CD14-positive monocyte (primary cell): Measurements from ENCODE around the gene KRT12. TPM values are rescaled to one million over a fixed set of nuclear protein-coding genes. Genes with fewer than 3 reads are reported as not detected.

Experiments used
- DNase-seq, 3 donors: peaks; one replicate each; pipeline ENCODE4 v3.0.0-alpha.2; 2011 to 2022
- H2AFZ ChIP-seq: 2 replicates; pipeline ENCODE4 v1.6.0; 2012; ENCODE audit warnings: mild to moderate bottlenecking, low read depth, low read length, inconsistent platforms; ENCODE audit not compliant: insufficient read depth, poor library complexity, severe bottlenecking
- H3K27ac ChIP-seq, 2 donors: 1 replicate in 1 of 2; 2 replicates in 1 of 2; pipeline ENCODE4 v1.5.1; 2012 to 2013; ENCODE audit warnings: low read length in 2 of 2, control low read depth in 1 of 2, inconsistent platforms in 1 of 2, low read depth in 1 of 2, mild to moderate bottlenecking in 1 of 2
- H3K27me3 ChIP-seq, 2 donors: one replicate each; pipeline versions ENCODE4 v1.6.0 to v1.6.1; 2011 to 2013; ENCODE audit warnings: low read length in 2 of 2; ENCODE audit not compliant: control insufficient read depth in 2 of 2, insufficient read depth in 2 of 2
- H3K36me3 ChIP-seq, 2 donors: replicated peaks in 1 of 2; 1 replicate in 1 of 2; 2 replicates in 1 of 2; pipeline versions ENCODE4 v1.5.1 to v1.6.1; 2012 to 2013; ENCODE audit warnings: low read length in 2 of 2, control low read depth in 1 of 2, inconsistent platforms in 1 of 2, mild to moderate bottlenecking in 1 of 2; ENCODE audit not compliant: insufficient read depth in 2 of 2, control insufficient read depth in 1 of 2
- H3K4me1 ChIP-seq, 2 donors: 1 replicate in 1 of 2; 2 replicates in 1 of 2; pipeline versions ENCODE4 v1.5.1 to v1.6.1; 2012 to 2013; ENCODE audit warnings: low read length in 2 of 2, control low read depth in 1 of 2, inconsistent platforms in 1 of 2, mild to moderate bottlenecking in 1 of 2, moderate library complexity in 1 of 2; ENCODE audit not compliant: insufficient read depth in 2 of 2, control insufficient read depth in 1 of 2
- H3K4me2 ChIP-seq: replicated peaks from 2 replicates; pipeline ENCODE3; 2012; ENCODE audit warnings: low read length, moderate library complexity, mild to moderate bottlenecking; ENCODE audit not compliant: poor library complexity, severe bottlenecking; ENCODE audit errors: extremely low read depth
- H3K4me3 ChIP-seq, 3 experiments: fragments of 200-600 bp in 1 of 3; sonication (generic) in 1 of 3; replicated peaks in 1 of 3; 1 replicate in 2 of 3; 2 replicates in 1 of 3; pipeline ENCODE4 v1.5.1; 2011 to 2013; ENCODE audit warnings: low read length in 3 of 3, mild to moderate bottlenecking in 3 of 3, control low read depth in 2 of 3, low read depth in 2 of 3, inconsistent platforms in 1 of 3, moderate library complexity in 1 of 3
- H3K79me2 ChIP-seq: 2 replicates; pipeline ENCODE4 v1.6.0; 2012; ENCODE audit warnings: mild to moderate bottlenecking, control low read depth, inconsistent platforms, low read length, moderate library complexity; ENCODE audit not compliant: insufficient read depth
- H3K9ac ChIP-seq: 2 replicates; pipeline ENCODE4 v1.6.0; 2017; ENCODE audit warnings: low read length, mild to moderate bottlenecking; ENCODE audit not compliant: insufficient read depth, poor library complexity, severe bottlenecking
- H3K9me3 ChIP-seq, 2 donors: replicated peaks in 1 of 2; 1 replicate in 1 of 2; 2 replicates in 1 of 2; pipeline versions ENCODE4 v1.5.1 to v1.6.1; 2012 to 2013; ENCODE audit warnings: low read length in 2 of 2, control low read depth in 1 of 2; ENCODE audit not compliant: control insufficient read depth in 1 of 2, insufficient read depth in 1 of 2
- H4K20me1 ChIP-seq: 2 replicates; pipeline ENCODE4 v1.6.0; 2012; ENCODE audit warnings: mild to moderate bottlenecking, low read length, control low read depth, moderate library complexity; ENCODE audit not compliant: insufficient read depth
- H3K27ac Mint-ChIP-seq, 7 donors: one replicate each; pipeline ENCODE4 v1.8.0; 2020; ENCODE audit warnings: mild to moderate bottlenecking in 7 of 7, mixed read lengths in 7 of 7, moderate library complexity in 6 of 7, inconsistent platforms in 2 of 7
- H3K27me3 Mint-ChIP-seq, 3 donors: one replicate each; pipeline ENCODE4 v1.8.0; 2021 to 2022; ENCODE audit warnings: low read depth in 3 of 3, mild to moderate bottlenecking in 3 of 3, mixed read lengths in 3 of 3, moderate library complexity in 3 of 3, inconsistent platforms in 1 of 3
- H3K36me3 Mint-ChIP-seq, 2 donors: one replicate each; pipeline ENCODE4 v1.8.0; 2020; ENCODE audit warnings: mixed read lengths in 2 of 2, inconsistent platforms in 1 of 2, mild to moderate bottlenecking in 1 of 2
- H3K4me1 Mint-ChIP-seq: one replicate; pipeline ENCODE4 v1.8.0; 2020; ENCODE audit warnings: mild to moderate bottlenecking, mixed read lengths
- H3K4me3 Mint-ChIP-seq, 2 donors: one replicate each; pipeline ENCODE4 v1.8.0; 2020; ENCODE audit warnings: mild to moderate bottlenecking in 2 of 2, mixed read lengths in 2 of 2, moderate library complexity in 1 of 2
- H3K9me3 Mint-ChIP-seq, 7 donors: one replicate each; pipeline ENCODE4 v1.8.0; 2020 to 2022; ENCODE audit warnings: mixed read lengths in 7 of 7, mild to moderate bottlenecking in 6 of 7, moderate library complexity in 6 of 7, inconsistent platforms in 2 of 7
- intact Hi-C, 2 donors: fragments of 100-400 bp; cut with micrococcal nuclease; formaldehyde crosslinking; loops; one replicate each; pipeline versions ENCODE4 v1.15.0 to v1.15.1; 2023
- polyA plus RNA-seq, 3 donors: library from polyadenylated mRNA; depleted of rRNA in 1 of 3; unstranded in 2 of 3; stranded (reverse) in 1 of 3; fragments of 300-500 nt in 2 of 3; fragments of >200 nt in 1 of 3; fragmentation: Illumina TruSeq in 2 of 3; gene quantifications; 1 replicate in 2 of 3; 2 replicates in 1 of 3; pipeline ENCODE4 v1.2.3, GENCODE V29; 2012 to 2021
- TF ChIP-seq, protein P1 (sequence below): fragments of 200-600 bp; IDR thresholded peaks from one replicate; pipeline ENCODE4 v1.8.0; 2022; ENCODE audit warnings: antibody characterized with exemption, mild to moderate bottlenecking

The KRT12 gene
- polyA plus RNA-seq, 3 donors, result not detected

DNA sequence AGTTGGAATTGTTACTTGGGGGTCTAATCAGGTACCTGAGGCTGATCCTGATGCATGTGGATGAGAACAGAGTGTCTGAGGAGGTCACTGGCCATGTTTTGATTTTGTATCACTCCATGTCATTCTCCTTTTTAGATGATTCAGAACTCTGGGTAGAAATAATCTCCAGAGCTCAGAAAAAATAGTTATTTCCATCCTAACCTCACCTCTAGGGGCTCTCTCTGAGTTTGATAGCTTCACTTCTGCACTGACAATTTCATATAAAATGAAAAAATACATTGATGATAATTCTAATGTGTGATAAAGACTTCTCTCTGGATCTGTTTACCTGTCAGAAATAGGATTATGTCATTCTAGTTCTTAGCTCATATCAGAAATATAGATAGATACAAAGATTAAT, 6.2 kb upstream of the KRT12 start:
- H4K20me1 ChIP-seq, result no peaks in the 10 kb centered on the region
- DNase-seq, result no peak
- Mint-ChIP-seq H3K27ac (no peak overlapping the region), H3K9me3 (peaks cover 0 to 2% (median 0%) of the 10 kb centered on the region in 7 donors), H3K27me3 (peaks cover 2 to 8% (median 8%) of the 10 kb centered on the region in 3 donors), H3K36me3 (no peaks in the 10 kb centered on the region), H3K4me3 (no peak overlapping the region), H3K4me1 (no peaks in the 10 kb centered on the region)
- H3K4me3 ChIP-seq, result no peak overlapping the region
- H3K4me1 ChIP-seq, result no peaks in the 10 kb centered on the region
- H3K4me2 ChIP-seq, result no peak overlapping the region
- H3K36me3 ChIP-seq, result no peaks in the 10 kb centered on the region
- peaks cover 2 to 12% of the 10 kb centered on the region in 2 donors for H3K27me3 ChIP-seq
- intact Hi-C loops, result no loop called here
- H3K79me2 ChIP-seq, result no peaks in the 10 kb centered on the region
- TF ChIP-seq, protein P1, sequence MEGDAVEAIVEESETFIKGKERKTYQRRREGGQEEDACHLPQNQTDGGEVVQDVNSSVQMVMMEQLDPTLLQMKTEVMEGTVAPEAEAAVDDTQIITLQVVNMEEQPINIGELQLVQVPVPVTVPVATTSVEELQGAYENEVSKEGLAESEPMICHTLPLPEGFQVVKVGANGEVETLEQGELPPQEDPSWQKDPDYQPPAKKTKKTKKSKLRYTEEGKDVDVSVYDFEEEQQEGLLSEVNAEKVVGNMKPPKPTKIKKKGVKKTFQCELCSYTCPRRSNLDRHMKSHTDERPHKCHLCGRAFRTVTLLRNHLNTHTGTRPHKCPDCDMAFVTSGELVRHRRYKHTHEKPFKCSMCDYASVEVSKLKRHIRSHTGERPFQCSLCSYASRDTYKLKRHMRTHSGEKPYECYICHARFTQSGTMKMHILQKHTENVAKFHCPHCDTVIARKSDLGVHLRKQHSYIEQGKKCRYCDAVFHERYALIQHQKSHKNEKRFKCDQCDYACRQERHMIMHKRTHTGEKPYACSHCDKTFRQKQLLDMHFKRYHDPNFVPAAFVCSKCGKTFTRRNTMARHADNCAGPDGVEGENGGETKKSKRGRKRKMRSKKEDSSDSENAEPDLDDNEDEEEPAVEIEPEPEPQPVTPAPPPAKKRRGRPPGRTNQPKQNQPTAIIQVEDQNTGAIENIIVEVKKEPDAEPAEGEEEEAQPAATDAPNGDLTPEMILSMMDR, result no peak
- no peaks in the 10 kb centered on the region for H3K9me3 ChIP-seq
- H3K9ac ChIP-seq, result no peak overlapping the region
- no peak overlapping the region for H3K27ac ChIP-seq
- no peak overlapping the region for H2AFZ ChIP-seq

DNA sequence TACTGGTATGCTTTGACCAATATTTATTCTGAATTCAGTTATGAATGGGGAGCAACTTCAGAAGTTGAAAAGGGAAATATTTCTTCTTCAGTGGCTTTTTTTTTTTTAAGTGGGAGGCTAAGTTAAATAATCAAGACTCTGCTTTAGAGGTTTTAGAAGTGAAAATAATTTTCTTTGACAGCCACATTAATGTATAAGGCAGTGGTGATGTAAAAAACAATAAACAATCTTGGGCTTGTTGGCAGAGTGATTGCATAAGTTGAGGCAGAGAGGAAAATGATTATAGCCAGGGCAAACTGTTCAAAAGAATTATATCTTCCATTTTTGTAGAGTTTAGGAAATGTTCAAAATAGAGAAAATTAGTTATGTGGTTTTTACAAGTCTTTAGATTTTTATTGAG, 5.4 kb upstream of the KRT12 start:
- no peak overlapping the region for H2AFZ ChIP-seq

More for the DNA sequence above, 5.4 kb upstream of the KRT12 start:
- Mint-ChIP-seq H3K36me3 (no peaks in the 10 kb centered on the region), H3K9me3 (peaks cover 0 to 2% (median 0%) of the 10 kb centered on the region in 7 donors), H3K27me3 (peaks cover 3 to 8% (median 6%) of the 10 kb centered on the region in 3 donors), H3K4me1 (no peaks in the 10 kb centered on the region), H3K4me3 (no peak overlapping the region), H3K27ac (no peak overlapping the region)
- TF ChIP-seq, protein P1, result no peak
- no peaks in the 10 kb centered on the region for H3K36me3 ChIP-seq
- H3K4me3 ChIP-seq, result no peak overlapping the region
- no peaks in the 10 kb centered on the region for H3K4me1 ChIP-seq
- no peaks in the 10 kb centered on the region for H3K79me2 ChIP-seq
- DNase-seq, result no peak
- no peak overlapping the region for H3K27ac ChIP-seq
- H3K27me3 ChIP-seq, result peaks cover 2 to 16% of the 10 kb centered on the region in 2 donors
- H3K9me3 ChIP-seq, result no peaks in the 10 kb centered on the region
- H4K20me1 ChIP-seq, result no peaks in the 10 kb centered on the region
- H3K9ac ChIP-seq, result no peak overlapping the region
- no peak overlapping the region for H3K4me2 ChIP-seq
- intact Hi-C loops, result no loop called here
